Measurements from ENCODE around the gene APBA1.

Gene APBA1

GRCh38 chr9:69671879-69672595 lies at the start of gene APBA1:
APBA1 (minus strand) TSS chr9:69672371.
- peak; percentile 92 for DNase-seq (ENCODE audit: low spot score)

- DNase-seq (ENCODE audit: low spot score) = no peak
Measured at GRCh38 chr9:69719983-69720382, 47.8 kb upstream of the APBA1 start.

GRCh38 chr9:69719367-69719766 lies 47.2 kb upstream of the APBA1 start:
- DNase-seq (ENCODE audit: low spot score) = no peak

GRCh38 chr9:69718218-69718617 lies 46.0 kb upstream of the APBA1 start:
- DNase-seq (ENCODE audit: low spot score) = no peak

GRCh38 chr9:69715825-69716224 lies 43.7 kb upstream of the APBA1 start:
- DNase-seq (ENCODE audit: low spot score) = no peak

GRCh38 chr9:69715096-69715495 lies 42.9 kb upstream of the APBA1 start:
- DNase-seq (ENCODE audit: low spot score) = no peak

GRCh38 chr9:69697475-69697874 lies 25.3 kb upstream of the APBA1 start:
- no peak for DNase-seq (ENCODE audit: low spot score)

- no peak for DNase-seq (ENCODE audit: low spot score)
Measured at GRCh38 chr9:69696802-69697201, 24.6 kb upstream of the APBA1 start.

- DNase-seq (ENCODE audit: low spot score) = no peak
Measured at GRCh38 chr9:69689991-69690538, 17.9 kb upstream of the APBA1 start.

GRCh38 chr9:69683927-69684326 lies 11.8 kb upstream of the APBA1 start:
- no peak for DNase-seq (ENCODE audit: low spot score)

- no peak for DNase-seq (ENCODE audit: low spot score)
Measured at GRCh38 chr9:69678843-69679538, 6.8 kb upstream of the APBA1 start.

- no peak for DNase-seq (ENCODE audit: low spot score)
Measured at GRCh38 chr9:69677931-69678330, 5.8 kb upstream of the APBA1 start.

GRCh38 chr9:69675563-69675962 lies 3.4 kb upstream of the APBA1 start:
- DNase-seq (ENCODE audit: low spot score) = no peak

GRCh38 chr9:69674716-69675438 lies 2.7 kb upstream of the APBA1 start:
- DNase-seq (ENCODE audit: low spot score) = no peak

- DNase-seq (ENCODE audit: low spot score) = no peak
Measured at GRCh38 chr9:69674112-69674685, 2.0 kb upstream of the APBA1 start.

GRCh38 chr9:69673311-69673640 lies 1.1 kb upstream of the APBA1 start:
- no peak for DNase-seq (ENCODE audit: low spot score)

GRCh38 chr9:69672596-69673310 lies 582 bp upstream of the APBA1 start:
- peak; percentile 88 for DNase-seq (ENCODE audit: low spot score)

GRCh38 chr9:69671311-69671878 lies 776 bp downstream of the APBA1 start:
- peak; percentile 75 for DNase-seq (ENCODE audit: low spot score)

- DNase-seq (ENCODE audit: low spot score) = no peak
Measured at GRCh38 chr9:69667306-69667705, 4.9 kb downstream of the APBA1 start.

- no peak for DNase-seq (ENCODE audit: low spot score)
Measured at GRCh38 chr9:69660304-69660703, 11.9 kb downstream of the APBA1 start.

GRCh38 chr9:69658987-69659675 lies 13.0 kb downstream of the APBA1 start:
- DNase-seq (ENCODE audit: low spot score) = no peak
